ENCODE measurements around the gene CARM1.

Gene CARM1

GRCh38 chr19:10923260-10924112 lies 52.1 kb downstream of the CARM1 start:
- DNase-seq (ENCODE audit: low read depth), result no peak
- TF ChIP-seq CTCF (IDR thresholded peaks at IDR 0.05; ENCODE audit: low read depth, low read length, missing control alignments), result no peak
- H3K4me3 ChIP-seq (ENCODE audit: low read depth, low read length), result no peak overlapping the region

GRCh38 chr19:10924597-10924996 lies 53.2 kb downstream of the CARM1 start:
- H3K4me3 ChIP-seq (ENCODE audit: low read depth, low read length), result no peak overlapping the region
- no peak for DNase-seq (ENCODE audit: low read depth)
- no peak for TF ChIP-seq CTCF (IDR thresholded peaks at IDR 0.05; ENCODE audit: low read depth, low read length, missing control alignments)

GRCh38 chr19:10927730-10928562 lies 56.6 kb downstream of the CARM1 start:
- no peak for DNase-seq (ENCODE audit: low read depth)
- TF ChIP-seq CTCF (IDR thresholded peaks at IDR 0.05; ENCODE audit: low read depth, low read length, missing control alignments), result no peak
- H3K4me3 ChIP-seq (ENCODE audit: low read depth, low read length), result peak overlapping the region; percentile 88

GRCh38 chr19:10928563-10929401 lies 57.4 kb downstream of the CARM1 start, which contains the start of the genes TIMM29 and YIPF2:
TSS of gene TIMM29 (plus strand) at chr19:10928811. CDS start at chr19:10928823, 12 bp downstream.
TSS of gene YIPF2 (minus strand) at chr19:10928639. CDS start at chr19:10928410, 229 bp downstream.
- H3K4me3 ChIP-seq (ENCODE audit: low read depth, low read length), result peak within 1 kb of the TSS; percentile 88
- peak; percentile 94 for DNase-seq (ENCODE audit: low read depth)

GRCh38 chr19:10929402-10929794 lies 58.0 kb downstream of the CARM1 start:
- H3K4me3 ChIP-seq (ENCODE audit: low read depth, low read length), result peak overlapping the region; percentile 88
- no peak for DNase-seq (ENCODE audit: low read depth)
- no peak for TF ChIP-seq CTCF (IDR thresholded peaks at IDR 0.05; ENCODE audit: low read depth, low read length, missing control alignments)

More at GRCh38 chr19:10928563-10929401, 57.4 kb downstream of the CARM1 start, which contains the start of the genes TIMM29 and YIPF2:
- no peak for TF ChIP-seq CTCF (IDR thresholded peaks at IDR 0.05; ENCODE audit: low read depth, low read length, missing control alignments)

- H3K4me3 ChIP-seq (ENCODE audit: low read depth, low read length), result no peak overlapping the region
- TF ChIP-seq CTCF (IDR thresholded peaks at IDR 0.05; ENCODE audit: low read depth, low read length, missing control alignments), result no peak
- no peak for DNase-seq (ENCODE audit: low read depth)
Measured at GRCh38 chr19:10935371-10936059, 64.2 kb downstream of the CARM1 start.

All from GM12864 (cell line).